Measurements from ENCODE around the gene RAB11FIP2.

- no peak for TF ChIP-seq CTCF (tag by site-specific recombination; IDR thresholded peaks at IDR 0.05)
- no peak for TF ChIP-seq ZNF518A (tag by site-specific recombination; conservative IDR thresholded peaks at IDR 0.05; ENCODE audit: low read depth)
- TF ChIP-seq ZNF140 (tag by site-specific recombination; IDR thresholded peaks at IDR 0.05) = no peak
- no peak for TF ChIP-seq BCL6B (tag by site-specific recombination; IDR thresholded peaks at IDR 0.05)
Observed at GRCh38 chr10:118047880-118048279, 1.1 kb upstream of the RAB11FIP2 start.
